Mesenchymal stem cell (in vitro differentiated cells and primary cell): Measurements from ENCODE around the gene GPR39.
"Not testable (repeated sequence)": the region's sequence is repeated elsewhere in the genome, so short reads cannot be mapped to it uniquely, and the experiment has no call there.

Experiments used
- DNase-seq: peaks from one replicate; pipeline ENCODE4 v3.0.0-alpha.2; 2013
- H2AFZ ChIP-seq: one replicate; pipeline ENCODE4 v1.6.1; 2013; ENCODE audit warnings: low read depth, mild to moderate bottlenecking, control low read depth, inconsistent platforms, low read length, moderate library complexity
- H2AK5ac ChIP-seq: 2 replicates; pipeline ENCODE4 v1.6.1; 2013; ENCODE audit warnings: low read length, moderate library complexity, mild to moderate bottlenecking, inconsistent platforms; ENCODE audit not compliant: severe bottlenecking
- H2BK120ac ChIP-seq: one replicate; pipeline ENCODE4 v1.6.1; 2013; ENCODE audit warnings: low read depth, mild to moderate bottlenecking, inconsistent platforms, low read length, moderate library complexity
- H2BK12ac ChIP-seq, 2 experiments: one replicate each; pipeline ENCODE4 v1.6.1; 2013; ENCODE audit warnings: inconsistent platforms in 2 of 2, low read length in 2 of 2, mild to moderate bottlenecking in 2 of 2, moderate library complexity in 2 of 2, control low read depth in 1 of 2
- H2BK15ac ChIP-seq: one replicate; pipeline ENCODE4 v1.6.1; 2013; ENCODE audit warnings: mild to moderate bottlenecking, low read depth, inconsistent platforms; ENCODE audit not compliant: poor library complexity, severe bottlenecking
- H2BK5ac ChIP-seq: 2 replicates; pipeline ENCODE4 v1.6.1; 2013; ENCODE audit warnings: low read depth, mild to moderate bottlenecking, low read length, control low read depth, inconsistent platforms; ENCODE audit not compliant: poor library complexity, severe bottlenecking
- H3K14ac ChIP-seq, 2 experiments: one replicate each; pipeline ENCODE4 v1.6.1; 2013; ENCODE audit warnings: inconsistent platforms in 2 of 2, low read length in 2 of 2, control low read depth in 1 of 2, mild to moderate bottlenecking in 1 of 2, moderate library complexity in 1 of 2
- H3K18ac ChIP-seq, 2 experiments: one replicate each; pipeline ENCODE4 v1.6.1; 2013; ENCODE audit warnings: inconsistent platforms in 2 of 2, low read length in 2 of 2, control low read depth in 1 of 2, low read depth in 1 of 2, mild to moderate bottlenecking in 1 of 2
- H3K23ac ChIP-seq, 2 experiments: one replicate each; pipeline ENCODE4 v1.6.1; 2013; ENCODE audit warnings: inconsistent platforms in 2 of 2, low read length in 2 of 2, mild to moderate bottlenecking in 2 of 2, moderate library complexity in 2 of 2, control low read depth in 1 of 2
- H3K27ac ChIP-seq: 2 replicates; pipeline ENCODE4 v1.5.1; 2013; ENCODE audit warnings: mild to moderate bottlenecking, moderate library complexity, low read length, control low read depth, inconsistent platforms; ENCODE audit not compliant: poor library complexity, severe bottlenecking
- H3K27me3 ChIP-seq, 2 experiments: 2 replicates each; pipeline versions ENCODE4 v1.6.1 to v1.7.0; 2013; ENCODE audit warnings: low read length in 2 of 2, mild to moderate bottlenecking in 2 of 2, moderate library complexity in 2 of 2, control low read depth in 1 of 2, inconsistent platforms in 1 of 2; ENCODE audit not compliant: control insufficient read depth in 1 of 2, insufficient read depth in 1 of 2
- H3K36me3 ChIP-seq, 2 experiments: 2 replicates each; pipeline versions ENCODE4 v1.6.1 to v1.7.0; 2013; ENCODE audit warnings: low read length in 2 of 2, control low read depth in 1 of 2, inconsistent platforms in 1 of 2, low read depth in 1 of 2, mild to moderate bottlenecking in 1 of 2; ENCODE audit not compliant: insufficient read depth in 2 of 2, control insufficient read depth in 1 of 2
- H3K4ac ChIP-seq, 2 experiments: one replicate each; pipeline ENCODE4 v1.6.1; 2013; ENCODE audit warnings: inconsistent platforms in 2 of 2, low read length in 2 of 2, mild to moderate bottlenecking in 2 of 2, moderate library complexity in 2 of 2, control low read depth in 1 of 2, low read depth in 1 of 2
- H3K4me1 ChIP-seq: 2 replicates; pipeline ENCODE4 v1.6.1; 2013; ENCODE audit warnings: low read depth, low read length, control low read depth; ENCODE audit not compliant: control insufficient read depth, insufficient read depth
- H3K4me2 ChIP-seq: 2 replicates; pipeline ENCODE4 v1.6.1; 2013; ENCODE audit warnings: low read length, mild to moderate bottlenecking, inconsistent platforms; ENCODE audit not compliant: poor library complexity, severe bottlenecking
- H3K4me3 ChIP-seq, 2 experiments: 2 replicates each; pipeline versions ENCODE4 v1.5.1 to v1.7.0; 2013; ENCODE audit warnings: low read length in 2 of 2, mild to moderate bottlenecking in 2 of 2, control low read depth in 1 of 2, low read depth in 1 of 2; ENCODE audit not compliant: insufficient read depth in 1 of 2
- H3K79me1 ChIP-seq: replicated peaks from 2 replicates; pipeline ENCODE4 v1.6.1; 2013; ENCODE audit warnings: mild to moderate bottlenecking, control low read depth, low read length, inconsistent platforms; ENCODE audit not compliant: poor library complexity, severe bottlenecking
- H3K9ac ChIP-seq: 2 replicates; pipeline ENCODE4 v1.7.0; 2013; ENCODE audit warnings: mild to moderate bottlenecking, low read length, moderate library complexity
- H3K9me3 ChIP-seq: 2 replicates; pipeline ENCODE4 v1.7.0; 2013; ENCODE audit warnings: mild to moderate bottlenecking, low read length; ENCODE audit not compliant: control insufficient read depth
- H4K8ac ChIP-seq: one replicate; pipeline ENCODE4 v1.6.1; 2013; ENCODE audit warnings: inconsistent platforms, mild to moderate bottlenecking, low read length, moderate library complexity
- H4K91ac ChIP-seq: one replicate; pipeline ENCODE4 v1.6.1; 2013; ENCODE audit warnings: mild to moderate bottlenecking, low read length, inconsistent platforms
- WGBS: methylation state at CpG from one replicate; pipeline ENCODE4 v1.1.7; 2013; ENCODE audit warnings: mixed read lengths; 5-methylcytosine and 5-hydroxymethylcytosine counted together

The GPR39 gene

DNA sequence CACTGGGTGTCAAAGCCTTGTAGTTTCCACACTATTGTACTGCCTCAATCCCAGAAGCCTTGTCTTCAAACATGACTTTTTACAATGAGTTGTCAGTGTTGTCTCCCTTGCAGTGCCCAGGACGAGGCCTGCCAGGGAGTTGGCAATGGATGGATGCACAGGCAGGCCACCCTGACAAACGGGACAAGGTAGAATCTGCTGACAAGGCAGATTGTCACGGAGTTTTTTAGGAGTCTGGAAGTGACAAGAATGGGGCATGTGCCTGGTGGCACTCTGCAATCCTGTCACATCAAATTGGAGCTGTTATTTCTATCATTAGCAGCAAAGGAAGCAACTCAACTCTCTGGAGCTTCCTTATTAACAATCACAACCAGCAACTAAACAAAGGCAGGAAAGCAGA lies 25.2 kb upstream of the GPR39 start:
- no peak overlapping the region for H2BK120ac ChIP-seq
- H2AFZ ChIP-seq = no peak overlapping the region
- no peak overlapping the region for H2BK15ac ChIP-seq
- no peak overlapping the region for H2AK5ac ChIP-seq
- no peak overlapping the region for H3K4ac ChIP-seq
- no peak overlapping the region for H3K18ac ChIP-seq
- H3K9me3 ChIP-seq = no peaks in the 10 kb centered on the region
- no peak overlapping the region for H4K91ac ChIP-seq
- H3K14ac ChIP-seq = no peak overlapping the region
- no peaks in the 10 kb centered on the region for H3K4me1 ChIP-seq
- no peak overlapping the region for H3K23ac ChIP-seq
- H3K79me1 ChIP-seq = no peaks in the 10 kb centered on the region
- no peak overlapping the region for H3K4me2 ChIP-seq
- H3K4me3 ChIP-seq = no peak overlapping the region
- no peak overlapping the region for H3K27ac ChIP-seq
- H4K8ac ChIP-seq = no peak overlapping the region
- H2BK5ac ChIP-seq = no peak overlapping the region
- no peaks in the 10 kb centered on the region for H3K36me3 ChIP-seq
- H3K9ac ChIP-seq = no peak overlapping the region
- no peak overlapping the region for H2BK12ac ChIP-seq
- 66% methylated on average over 3 of the region's 3 CpGs for WGBS
- DNase-seq = no peak
- peaks cover 0 to 10% of the 10 kb centered on the region in 2 experiments for H3K27me3 ChIP-seq

DNA sequence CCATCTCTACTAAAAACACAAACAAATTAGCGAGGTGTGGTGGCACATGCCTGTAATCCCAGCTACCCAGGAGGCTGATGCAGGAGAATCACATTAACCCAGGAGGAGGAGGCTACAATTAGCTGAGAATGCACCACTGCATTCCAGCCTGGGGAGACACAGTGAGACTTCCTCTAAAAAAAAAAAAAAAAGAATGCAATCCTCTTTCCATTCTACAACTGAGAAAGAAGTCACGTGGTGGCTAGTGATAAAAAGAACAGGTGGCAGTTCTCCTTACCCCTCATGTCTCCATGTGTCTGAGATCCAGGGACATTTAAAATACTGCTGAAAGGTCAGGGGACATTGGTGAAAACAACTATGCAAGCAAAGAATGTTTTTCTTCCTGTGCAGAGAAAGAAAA lies 24.4 kb upstream of the GPR39 start:
- Histone ChIP-seq H3K14ac (no peak overlapping the region), H2BK5ac (no peak overlapping the region), H3K36me3 (no peaks in the 10 kb centered on the region), H3K79me1 (no peaks in the 10 kb centered on the region), H3K4me3 (no peak overlapping the region), H2AFZ (no peak overlapping the region), H2BK15ac (no peak overlapping the region), H3K9me3 (no peaks in the 10 kb centered on the region), H3K4me1 (no peaks in the 10 kb centered on the region), H3K9ac (no peak overlapping the region), H3K4ac (no peak overlapping the region), H2AK5ac (no peak overlapping the region), H4K91ac (no peak overlapping the region), H3K23ac (no peak overlapping the region), H3K18ac (no peak overlapping the region), H2BK12ac (no peak overlapping the region), H3K27me3 (peaks cover 0 to 10% of the 10 kb centered on the region in 2 experiments), H3K4me2 (no peak overlapping the region), H2BK120ac (no peak overlapping the region), H4K8ac (no peak overlapping the region), H3K27ac (no peak overlapping the region)
- no peak for DNase-seq
- WGBS = 18% methylated on average over 2 of the region's 2 CpGs

DNA sequence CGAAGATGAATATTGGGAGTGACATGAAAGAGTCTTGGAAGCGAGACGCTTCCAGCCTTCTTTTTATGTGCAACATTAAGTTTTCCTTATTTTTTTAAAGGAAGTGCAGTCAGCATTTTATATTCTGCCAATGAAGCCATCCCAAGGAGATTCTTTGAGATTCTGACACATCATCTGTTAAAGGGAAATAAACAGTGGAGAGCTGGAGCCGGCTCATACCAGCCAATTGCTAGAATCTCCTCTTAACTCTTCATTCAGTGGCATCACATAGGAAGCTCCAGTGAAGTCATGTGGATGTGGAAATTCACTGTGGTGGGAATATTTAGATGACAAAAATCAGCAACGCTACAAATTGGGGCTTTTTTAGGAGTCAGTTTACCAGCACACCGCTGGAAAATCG lies 23.7 kb upstream of the GPR39 start:
- Histone ChIP-seq H4K8ac (no peak overlapping the region), H4K91ac (no peak overlapping the region), H2AK5ac (no peak overlapping the region), H3K9ac (no peak overlapping the region), H2BK5ac (no peak overlapping the region), H3K4me2 (no peak overlapping the region), H2AFZ (no peak overlapping the region), H3K14ac (no peak overlapping the region), H3K18ac (no peak overlapping the region), H3K4me3 (no peak overlapping the region), H3K36me3 (no peaks in the 10 kb centered on the region), H3K27ac (no peak overlapping the region), H3K27me3 (peaks cover 0 to 10% of the 10 kb centered on the region in 2 experiments), H3K4me1 (no peaks in the 10 kb centered on the region), H2BK12ac (no peak overlapping the region), H3K9me3 (no peaks in the 10 kb centered on the region), H2BK120ac (no peak overlapping the region), H3K23ac (no peak overlapping the region), H3K4ac (no peak overlapping the region), H3K79me1 (no peaks in the 10 kb centered on the region), H2BK15ac (no peak overlapping the region)
- WGBS = 80% methylated on average over 2 of the region's 7 CpGs
- DNase-seq = no peak

DNA sequence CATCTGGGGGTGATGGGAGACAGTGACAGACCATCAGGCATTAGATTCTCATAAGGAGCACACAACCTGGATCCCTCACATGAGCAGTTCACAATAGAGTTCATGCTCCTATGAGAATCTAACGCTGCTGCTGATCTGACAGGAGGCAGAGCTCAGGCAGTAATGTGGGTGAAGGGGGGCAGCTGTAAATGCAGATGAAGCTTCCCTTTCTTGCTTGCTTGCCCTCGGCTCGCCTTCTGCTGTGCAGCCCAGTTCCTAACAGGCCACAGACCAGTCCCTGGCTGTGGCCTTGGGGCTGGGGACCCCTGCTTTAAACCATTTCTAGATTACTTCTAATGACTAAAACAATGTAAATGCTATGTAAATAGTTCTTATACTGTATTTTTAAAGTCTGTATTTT lies 19.6 kb upstream of the GPR39 start:
- H2BK120ac ChIP-seq, H3K14ac ChIP-seq, H2AK5ac ChIP-seq, H3K36me3 ChIP-seq, H3K27ac ChIP-seq, H2BK15ac ChIP-seq, H3K18ac ChIP-seq, H4K91ac ChIP-seq, H3K9ac ChIP-seq, H2BK5ac ChIP-seq, H2AFZ ChIP-seq, H3K4me1 ChIP-seq, H3K23ac ChIP-seq, H3K9me3 ChIP-seq, H3K4ac ChIP-seq, H3K27me3 ChIP-seq, H2BK12ac ChIP-seq, H4K8ac ChIP-seq, DNase-seq, H3K4me3 ChIP-seq, H3K4me2 ChIP-seq, H3K79me1 ChIP-seq: not testable (repeated sequence)
- 70% methylated on average over 3 of the region's 3 CpGs for WGBS
